H9 (cell line): ENCODE results near the gene CBX3. TPM values are rescaled to one million over a fixed set of nuclear protein-coding genes. Genes with fewer than 3 reads are reported as not detected.

Experiments
- DNase-seq: peaks from one replicate; pipeline ENCODE4 v3.0.0-alpha.2; 2017
- H2AFZ ChIP-seq: one replicate; pipeline ENCODE4 v1.6.1; 2013; ENCODE audit warnings: mild to moderate bottlenecking, low read length, control low read depth, moderate library complexity
- H2AK5ac ChIP-seq: 2 replicates; pipeline ENCODE4 v1.6.1; 2013; ENCODE audit warnings: low read length, control low read depth, mixed read lengths; ENCODE audit not compliant: insufficient read length
- H2BK120ac ChIP-seq: one replicate; pipeline ENCODE4 v1.6.1; 2013; ENCODE audit warnings: low read depth, mild to moderate bottlenecking, low read length, control low read depth, inconsistent platforms; ENCODE audit not compliant: poor library complexity, severe bottlenecking
- H2BK12ac ChIP-seq: 2 replicates; pipeline ENCODE4 v1.6.1; 2013; ENCODE audit warnings: low read length, control low read depth, mixed read lengths, low read depth; ENCODE audit not compliant: insufficient read length
- H2BK15ac ChIP-seq: 2 replicates; pipeline ENCODE4 v1.6.1; 2013; ENCODE audit warnings: low read depth, low read length, control low read depth
- H2BK20ac ChIP-seq: one replicate; pipeline ENCODE4 v1.6.1; 2013; ENCODE audit warnings: low read depth, mild to moderate bottlenecking, low read length, control low read depth, inconsistent platforms; ENCODE audit not compliant: poor library complexity, severe bottlenecking
- H2BK5ac ChIP-seq: 2 replicates; pipeline ENCODE4 v1.6.1; 2013; ENCODE audit warnings: low read length, control low read depth, mixed read lengths; ENCODE audit not compliant: insufficient read length
- H3K14ac ChIP-seq: 2 replicates; pipeline ENCODE4 v1.6.1; 2013; ENCODE audit warnings: low read length, control low read depth; ENCODE audit not compliant: insufficient read depth
- H3K18ac ChIP-seq: 2 replicates; pipeline ENCODE4 v1.6.1; 2013; ENCODE audit warnings: low read depth, mild to moderate bottlenecking, mixed read lengths, low read length, control low read depth; ENCODE audit not compliant: insufficient read length
- H3K23ac ChIP-seq: 2 replicates; pipeline ENCODE4 v1.6.1; 2013; ENCODE audit warnings: low read length, control low read depth, mixed read lengths, low read depth; ENCODE audit not compliant: insufficient read length
- H3K23me2 ChIP-seq: 2 replicates; pipeline ENCODE4 v1.6.1; 2013; ENCODE audit warnings: low read depth, mild to moderate bottlenecking, mixed read lengths, low read length, control low read depth; ENCODE audit not compliant: insufficient read length, poor library complexity, severe bottlenecking
- H3K27ac ChIP-seq: 2 replicates; pipeline ENCODE4 v1.5.1; 2013; ENCODE audit warnings: low read length, control low read depth, mixed read lengths, low read depth; ENCODE audit not compliant: insufficient read length
- H3K27me3 ChIP-seq: 2 replicates; pipeline ENCODE4 v1.6.1; 2013; ENCODE audit warnings: low read length, control low read depth, inconsistent platforms; ENCODE audit not compliant: insufficient read depth
- H3K4ac ChIP-seq: 2 replicates; pipeline ENCODE4 v1.6.1; 2013; ENCODE audit warnings: low read depth, mild to moderate bottlenecking, control low read depth, inconsistent platforms, low read length, moderate library complexity
- H3K4me1 ChIP-seq: 2 replicates; pipeline ENCODE4 v1.6.1; 2013; ENCODE audit warnings: low read length, control low read depth, inconsistent platforms; ENCODE audit not compliant: insufficient read depth
- H3K4me2 ChIP-seq: 2 replicates; pipeline ENCODE4 v1.6.1; 2013; ENCODE audit warnings: low read length, control low read depth, mixed read lengths; ENCODE audit not compliant: insufficient read length, insufficient read depth
- H3K56ac ChIP-seq: 2 replicates; pipeline ENCODE4 v1.6.1; 2013; ENCODE audit warnings: low read depth, mild to moderate bottlenecking, mixed read lengths, low read length, control low read depth; ENCODE audit not compliant: insufficient read length
- H3K79me1 ChIP-seq: 2 replicates; pipeline ENCODE4 v1.6.1; 2013; ENCODE audit warnings: low read depth, mild to moderate bottlenecking, moderate library complexity, low read length, control low read depth, inconsistent platforms; ENCODE audit not compliant: insufficient read depth, poor library complexity, severe bottlenecking
- H3K79me2 ChIP-seq: 2 replicates; pipeline ENCODE4 v1.6.1; 2013; ENCODE audit warnings: low read length, control low read depth, inconsistent platforms; ENCODE audit not compliant: insufficient read depth
- H3K9ac ChIP-seq: 2 replicates; pipeline ENCODE4 v1.6.1; 2013; ENCODE audit warnings: low read length, control low read depth, mixed read lengths; ENCODE audit not compliant: insufficient read length; ENCODE audit errors: extremely low read depth
- H3K9me3 ChIP-seq: one replicate; pipeline ENCODE4 v1.6.1; 2013; ENCODE audit warnings: low read depth, low read length, inconsistent platforms; ENCODE audit not compliant: control insufficient read depth
- H3T11ph ChIP-seq: one replicate; pipeline ENCODE4 v1.6.1; 2013; ENCODE audit warnings: mild to moderate bottlenecking, low read length, control low read depth, inconsistent platforms
- H4K20me1 ChIP-seq: one replicate; pipeline ENCODE4 v1.6.1; 2013; ENCODE audit not compliant: control insufficient read depth, insufficient read length, insufficient read depth
- H4K5ac ChIP-seq: 2 replicates; pipeline ENCODE4 v1.6.1; 2013; ENCODE audit warnings: low read depth, mild to moderate bottlenecking, mixed read lengths, low read length, control low read depth; ENCODE audit not compliant: insufficient read length
- H4K8ac ChIP-seq: replicated peaks from 2 replicates; pipeline ENCODE4 v1.6.1; 2013; ENCODE audit warnings: low read length, control low read depth, mixed read lengths, low read depth; ENCODE audit not compliant: insufficient read length
- H4K91ac ChIP-seq: 2 replicates; pipeline ENCODE4 v1.6.1; 2013; ENCODE audit warnings: low read depth, mild to moderate bottlenecking, moderate library complexity, mixed read lengths, low read length, control low read depth; ENCODE audit not compliant: insufficient read length
- H3K27ac Mint-ChIP-seq, 3 experiments: 2 replicates in 2 of 3; 3 replicates in 1 of 3; pipeline ENCODE4 v1.8.0; 2020 to 2021; ENCODE audit warnings: mixed read lengths in 3 of 3, mild to moderate bottlenecking in 1 of 3, moderate library complexity in 1 of 3
- H3K27me3 Mint-ChIP-seq: 2 replicates; pipeline ENCODE4 v1.8.0; 2021; ENCODE audit warnings: low read depth, mild to moderate bottlenecking, moderate library complexity, mixed read lengths
- H3K36me3 Mint-ChIP-seq, 3 experiments: 2 replicates in 2 of 3; 3 replicates in 1 of 3; pipeline ENCODE4 v1.8.0; 2020 to 2021; ENCODE audit warnings: low read depth in 3 of 3, mixed read lengths in 3 of 3; ENCODE audit not compliant: insufficient read depth in 1 of 3
- H3K4me1 Mint-ChIP-seq, 2 experiments: 2 replicates each; pipeline ENCODE4 v1.8.0; 2020; ENCODE audit warnings: mixed read lengths in 2 of 2
- H3K4me3 Mint-ChIP-seq, 2 experiments: 2 replicates in 1 of 2; 3 replicates in 1 of 2; pipeline ENCODE4 v1.8.0; 2020 to 2021; ENCODE audit warnings: mild to moderate bottlenecking in 2 of 2, mixed read lengths in 2 of 2, moderate library complexity in 1 of 2
- H3K9me3 Mint-ChIP-seq, 2 experiments: 2 replicates in 1 of 2; 3 replicates in 1 of 2; pipeline ENCODE4 v1.8.0; 2020; ENCODE audit warnings: mild to moderate bottlenecking in 2 of 2, mixed read lengths in 2 of 2, moderate library complexity in 1 of 2
- WGBS: extraction: QIAGEN DNeasy Blood & Tissue Kit; methylation state at CpG from one replicate; pipeline ENCODE4 v1.1.7; 2013; ENCODE audit warnings: missing lambda C conversion rate, low lambda C conversion rate, mixed read lengths; ENCODE audit not compliant: insufficient read length; ENCODE audit errors: extremely low coverage; 5-methylcytosine and 5-hydroxymethylcytosine counted together
- total RNA-seq: library from RNA; stranded (reverse); gene quantifications from 2 replicates; pipeline ENCODE4 v1.2.1, GENCODE V29; 2021
- TF ChIP-seq, protein P1 (sequence below): fragments of 200-600 bp; sonication (generic); conservative IDR thresholded peaks from 3 replicates; pipeline ENCODE4 v1.8.0; 2021; ENCODE audit warnings: antibody characterized with exemption, mild to moderate bottlenecking

Gene CBX3
- total RNA-seq, 1 experiment from 2014 or later: 288 TPM

DNA sequence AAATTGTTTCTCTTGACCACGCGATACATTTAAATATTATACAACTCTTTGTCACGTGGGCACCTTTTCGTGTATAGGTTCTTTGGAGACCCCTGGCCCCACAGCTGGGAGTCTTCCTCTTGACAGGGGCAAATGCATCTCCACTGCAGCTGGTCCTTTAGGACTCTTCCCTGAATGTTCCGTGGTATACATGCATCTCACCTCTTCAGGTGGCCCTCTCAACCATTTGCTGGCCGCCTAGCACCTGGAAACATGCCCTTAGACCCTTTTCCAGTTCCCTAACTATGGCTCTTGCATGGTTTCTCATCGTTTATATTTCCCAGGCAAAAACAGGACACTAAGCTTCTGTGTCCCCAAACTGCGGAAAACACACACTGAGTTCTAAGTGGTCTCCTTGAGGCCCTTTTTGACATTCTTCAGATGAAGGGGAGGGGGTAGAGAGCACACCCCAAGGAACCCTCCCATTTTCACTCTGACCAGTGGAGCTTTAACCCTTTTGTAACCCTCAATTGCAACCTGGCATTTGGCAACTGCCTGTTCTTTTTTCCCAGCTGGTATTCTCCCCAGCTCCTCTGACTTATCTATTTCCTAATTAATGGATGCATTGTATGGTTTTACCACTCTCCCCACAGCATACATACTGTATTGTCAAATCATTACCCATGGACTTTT lies 21.6 kb upstream of the CBX3 start:
- Histone ChIP-seq H3K79me1 (no peaks in the 10 kb centered on the region), H2BK120ac (no peak overlapping the region), H3K4me1 (no peaks in the 10 kb centered on the region; the same call in 1 of the 2 replicates), H2BK5ac (no peak overlapping the region), H3K56ac (no peak overlapping the region), H3K27me3 (no peaks in the 10 kb centered on the region), H3K27ac (no peak overlapping the region), H3K9me3 (no peaks in the 10 kb centered on the region), H3K23me2 (no peaks in the 10 kb centered on the region), H4K20me1 (no peaks in the 10 kb centered on the region), H2BK15ac (no peak overlapping the region), H2AFZ (no peak overlapping the region), H3K9ac (no peak overlapping the region), H2BK12ac (no peak overlapping the region), H3K14ac (no peak overlapping the region), H2AK5ac (no peak overlapping the region), H3K4ac (no peak overlapping the region), H3K23ac (no peak overlapping the region), H4K5ac (no peak overlapping the region), H3K18ac (no peak overlapping the region), H4K91ac (no peak overlapping the region), H3K79me2 (no peaks in the 10 kb centered on the region; the same call in 1 of the 2 replicates), H3K4me2 (no peak overlapping the region), H2BK20ac (no peak overlapping the region), H4K8ac (no peak overlapping the region), H3T11ph (no peak overlapping the region)
- Mint-ChIP-seq H3K4me1 (peaks cover 6 to 15% of the 10 kb centered on the region in 2 experiments; a peak in 3 of 4 replicates), H3K27ac (peak overlapping the region in 2 of 3 experiments; percentile 20 to 57; a peak in 2 of 7 replicates), H3K4me3 (no peak overlapping the region), H3K9me3 (peaks cover 10 to 13% of the 10 kb centered on the region in 2 experiments), H3K36me3 (peaks cover 23 to 50% (median 45%) of the 10 kb centered on the region in 3 experiments), H3K27me3 (peaks cover 1% of the 10 kb centered on the region; the same call in 1 of the 2 replicates)
- TF ChIP-seq, protein P1, sequence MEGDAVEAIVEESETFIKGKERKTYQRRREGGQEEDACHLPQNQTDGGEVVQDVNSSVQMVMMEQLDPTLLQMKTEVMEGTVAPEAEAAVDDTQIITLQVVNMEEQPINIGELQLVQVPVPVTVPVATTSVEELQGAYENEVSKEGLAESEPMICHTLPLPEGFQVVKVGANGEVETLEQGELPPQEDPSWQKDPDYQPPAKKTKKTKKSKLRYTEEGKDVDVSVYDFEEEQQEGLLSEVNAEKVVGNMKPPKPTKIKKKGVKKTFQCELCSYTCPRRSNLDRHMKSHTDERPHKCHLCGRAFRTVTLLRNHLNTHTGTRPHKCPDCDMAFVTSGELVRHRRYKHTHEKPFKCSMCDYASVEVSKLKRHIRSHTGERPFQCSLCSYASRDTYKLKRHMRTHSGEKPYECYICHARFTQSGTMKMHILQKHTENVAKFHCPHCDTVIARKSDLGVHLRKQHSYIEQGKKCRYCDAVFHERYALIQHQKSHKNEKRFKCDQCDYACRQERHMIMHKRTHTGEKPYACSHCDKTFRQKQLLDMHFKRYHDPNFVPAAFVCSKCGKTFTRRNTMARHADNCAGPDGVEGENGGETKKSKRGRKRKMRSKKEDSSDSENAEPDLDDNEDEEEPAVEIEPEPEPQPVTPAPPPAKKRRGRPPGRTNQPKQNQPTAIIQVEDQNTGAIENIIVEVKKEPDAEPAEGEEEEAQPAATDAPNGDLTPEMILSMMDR: no peak
- DNase-seq: no peak
- WGBS: no CpG with 5 or more reads among the region's 8 CpGs
